Natural killer cell (primary cell): ENCODE results near the gene CD34. TPM values are rescaled to one million over a fixed set of nuclear protein-coding genes. Genes with fewer than 3 reads are reported as not detected.

ENCODE experiments used
- ATAC-seq, 3 donors: fragments of 150-1000 bp in 2 of 3; fragments of 200-7000 bp in 1 of 3; cut with Tn5 transposase; 1 replicate in 1 of 3; 2 replicates in 2 of 3; pipeline ENCODE4 v1.10.0; 2021; ENCODE audit warnings: mild to moderate bottlenecking in 2 of 3, moderate library complexity in 2 of 3
- DNase-seq, 2 donors: peaks; one replicate each; pipeline versions ENCODE4 v3.0.0 to v3.0.0-alpha.2; 2013 to 2021; ENCODE audit warnings: mixed read lengths in 1 of 2
- H3K27ac ChIP-seq: one replicate; pipeline ENCODE4 v1.5.1; 2013; ENCODE audit warnings: mild to moderate bottlenecking, low read length
- H3K27me3 ChIP-seq: one replicate; pipeline ENCODE4 v1.6.1; 2013; ENCODE audit warnings: low read length; ENCODE audit not compliant: control insufficient read depth, insufficient read depth
- H3K36me3 ChIP-seq: one replicate; pipeline ENCODE4 v1.6.1; 2013; ENCODE audit warnings: low read length; ENCODE audit not compliant: control insufficient read depth, insufficient read depth
- H3K4me1 ChIP-seq: one replicate; pipeline ENCODE4 v1.6.1; 2013; ENCODE audit warnings: low read length; ENCODE audit not compliant: control insufficient read depth, insufficient read depth
- H3K4me3 ChIP-seq: one replicate; pipeline ENCODE4 v1.5.1; 2013; ENCODE audit warnings: low read length
- H3K9me3 ChIP-seq: one replicate; pipeline ENCODE4 v1.6.1; 2013; ENCODE audit warnings: low read length; ENCODE audit not compliant: control insufficient read depth, insufficient read depth
- H3K27ac Mint-ChIP-seq, 2 donors: one replicate each; pipeline ENCODE4 v1.8.0; 2022; ENCODE audit warnings: mild to moderate bottlenecking in 2 of 2, mixed read lengths in 2 of 2, moderate library complexity in 1 of 2
- H3K27me3 Mint-ChIP-seq, 2 donors: one replicate each; pipeline ENCODE4 v1.8.0; 2022; ENCODE audit warnings: low read depth in 2 of 2, mixed read lengths in 2 of 2
- H3K36me3 Mint-ChIP-seq: one replicate; pipeline ENCODE4 v1.8.0; 2022; ENCODE audit warnings: mixed read lengths
- H3K4me1 Mint-ChIP-seq, 2 donors: one replicate each; pipeline ENCODE4 v1.8.0; 2022; ENCODE audit warnings: mixed read lengths in 2 of 2
- H3K4me3 Mint-ChIP-seq: one replicate; pipeline ENCODE4 v1.8.0; 2022; ENCODE audit warnings: mild to moderate bottlenecking, moderate library complexity, mixed read lengths
- H3K9me3 Mint-ChIP-seq, 2 donors: one replicate each; pipeline ENCODE4 v1.8.0; 2022; ENCODE audit warnings: mixed read lengths in 2 of 2
- CTCF ChIP-seq: fragments of 200-600 bp; IDR thresholded peaks from one replicate; pipeline ENCODE4 v1.8.0; 2022; ENCODE audit warnings: antibody characterized with exemption
- WGBS: methylation state at CpG from one replicate; pipeline ENCODE4 v1.1.7; 2013; ENCODE audit warnings: missing lambda C conversion rate; ENCODE audit not compliant: insufficient coverage; 5-methylcytosine and 5-hydroxymethylcytosine counted together
- intact Hi-C: fragments of 100-400 bp; cut with micrococcal nuclease; formaldehyde crosslinking; loops from one replicate; pipeline ENCODE4 v1.14.2; 2022
- total RNA-seq, 4 donors: library from RNA; stranded (reverse); fragments of 120-200 nt in 1 of 4; gene quantifications; one replicate each; pipeline versions ENCODE4 v1.2.3 to v1.2.4, GENCODE V29; 2013 to 2022

The CD34 gene
- total RNA-seq, 3 donors from 2014 or later (not counting 1 experiment from before 2014, with no cell fraction given): 0.14 to 0.30 TPM; not detected in 1

GRCh38 chr1:207950750-207951149, 39.8 kb upstream of the CD34 start:
- Histone ChIP-seq H3K9me3 (no peaks in the 10 kb centered on the region), H3K27me3 (peaks cover 5% of the 10 kb centered on the region), H3K27ac (no peak overlapping the region), H3K4me3 (no peak overlapping the region), H3K36me3 (no peaks in the 10 kb centered on the region), H3K4me1 (no peaks in the 10 kb centered on the region)
- 86% methylated on average over 2 of the region's 2 CpGs for WGBS
- Mint-ChIP-seq H3K4me3 (no peak overlapping the region), H3K4me1 (no peaks in the 10 kb centered on the region), H3K27ac (no peak overlapping the region), H3K9me3 (no peaks in the 10 kb centered on the region), H3K36me3 (no peaks in the 10 kb centered on the region), H3K27me3 (peaks cover 13 to 16% of the 10 kb centered on the region in 2 donors)
- DNase-seq (no peak), ATAC-seq (no peak)
- no peak for TF ChIP-seq CTCF
- intact Hi-C loops: no loop called here

DNA sequence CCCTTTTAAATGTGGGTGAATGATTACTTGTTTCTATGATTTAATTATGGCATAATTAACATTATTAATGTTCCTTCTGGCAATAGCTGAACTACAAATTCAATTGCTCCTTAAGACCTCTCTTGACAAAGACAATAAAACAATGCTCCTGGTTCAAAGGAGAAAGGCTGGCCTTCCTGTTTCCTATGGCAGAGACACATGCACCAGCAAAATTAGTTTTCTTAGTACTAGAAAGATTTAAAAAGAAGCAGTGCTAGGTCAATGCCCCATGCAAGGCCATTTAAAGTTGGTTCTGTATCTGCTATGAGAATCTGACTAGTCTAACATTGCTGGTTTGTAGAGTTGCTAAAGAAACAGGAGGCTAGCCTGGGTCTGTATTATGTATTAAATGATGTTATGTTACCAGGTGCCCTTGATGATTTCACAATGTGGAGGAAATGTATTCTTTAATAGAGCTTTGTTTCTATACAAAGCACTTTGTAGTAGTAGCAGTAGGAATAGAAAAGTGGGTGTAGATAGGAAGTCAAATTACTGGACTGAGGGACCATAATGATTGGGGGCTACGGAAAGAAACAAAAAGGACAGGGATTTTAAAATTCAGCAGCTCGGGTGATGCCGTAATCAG, 38.8 kb upstream of the CD34 start:
- peaks cover 3% of the 10 kb centered on the region for H3K27me3 ChIP-seq
- no peaks in the 10 kb centered on the region for H3K36me3 ChIP-seq
- Mint-ChIP-seq H3K27ac (no peak overlapping the region), H3K9me3 (no peaks in the 10 kb centered on the region), H3K4me3 (no peak overlapping the region), H3K36me3 (no peaks in the 10 kb centered on the region), H3K27me3 (peaks cover 4 to 11% of the 10 kb centered on the region in 2 donors), H3K4me1 (no peaks in the 10 kb centered on the region)
- ATAC-seq: no peak
- WGBS: 90% methylated on average over 3 of the region's 3 CpGs
- no peak overlapping the region for H3K4me3 ChIP-seq
- H3K9me3 ChIP-seq: no peaks in the 10 kb centered on the region
- no peak overlapping the region for H3K27ac ChIP-seq
- no peak for DNase-seq
- no peak for TF ChIP-seq CTCF
- intact Hi-C loops: no loop called here
- H3K4me1 ChIP-seq: no peaks in the 10 kb centered on the region

- Mint-ChIP-seq H3K9me3 (no peaks in the 10 kb centered on the region), H3K4me3 (no peak overlapping the region), H3K27me3 (peaks cover 0 to 8% of the 10 kb centered on the region in 2 donors), H3K4me1 (no peaks in the 10 kb centered on the region), H3K36me3 (no peaks in the 10 kb centered on the region), H3K27ac (no peak overlapping the region)
- no peaks in the 10 kb centered on the region for H3K9me3 ChIP-seq
- ATAC-seq (no peak), DNase-seq (no peak)
- no peak overlapping the region for H3K27ac ChIP-seq
- no peak for TF ChIP-seq CTCF
- WGBS: no CpG with 5 or more reads among the region's 3 CpGs
- H3K36me3 ChIP-seq: no peaks in the 10 kb centered on the region
- no peaks in the 10 kb centered on the region for H3K4me1 ChIP-seq
- intact Hi-C loops: no loop called here
- H3K27me3 ChIP-seq: peaks cover 3% of the 10 kb centered on the region
- no peak overlapping the region for H3K4me3 ChIP-seq
Measured at GRCh38 chr1:207948536-207949250, 37.8 kb upstream of the CD34 start.
